ENCODE measurements around the gene DLL4.

Gene DLL4

GRCh38 chr15:40901053-40901443 is 28.1 kb upstream of the DLL4 start:
- Mint-ChIP-seq H3K27me3 (no peaks in the 10 kb centered on the region), H3K36me3 (peaks cover 6% of the 10 kb centered on the region), H3K9me3 (no peaks in the 10 kb centered on the region), H3K4me1 (peaks cover 39% of the 10 kb centered on the region), H3K4me3 (no peak overlapping the region), H3K27ac (no peak overlapping the region)

GRCh38 chr15:40902605-40903561 is 26.3 kb upstream of the DLL4 start:
- Mint-ChIP-seq H3K4me3 (no peak overlapping the region), H3K9me3 (no peaks in the 10 kb centered on the region), H3K27ac (no peak overlapping the region), H3K27me3 (no peaks in the 10 kb centered on the region), H3K36me3 (peaks cover 6% of the 10 kb centered on the region), H3K4me1 (peaks cover 33% of the 10 kb centered on the region)

- peaks cover 6% of the 10 kb centered on the region for H3K36me3 Mint-ChIP-seq
- H3K4me1 Mint-ChIP-seq, result peaks cover 36% of the 10 kb centered on the region
- no peaks in the 10 kb centered on the region for H3K9me3 Mint-ChIP-seq
- H3K27ac Mint-ChIP-seq, result no peak overlapping the region
- no peak overlapping the region for H3K4me3 Mint-ChIP-seq
- H3K27me3 Mint-ChIP-seq, result no peaks in the 10 kb centered on the region
Measured at GRCh38 chr15:40904552-40905201, 24.5 kb upstream of the DLL4 start.

GRCh38 chr15:40906091-40906990 is 22.8 kb upstream of the DLL4 start:
- Mint-ChIP-seq H3K4me3 (peak overlapping the region; percentile 82), H3K27ac (no peak overlapping the region), H3K9me3 (no peaks in the 10 kb centered on the region), H3K4me1 (peaks cover 30% of the 10 kb centered on the region), H3K27me3 (no peaks in the 10 kb centered on the region), H3K36me3 (peaks cover 6% of the 10 kb centered on the region)

- Mint-ChIP-seq H3K4me1 (peaks cover 30% of the 10 kb centered on the region), H3K27me3 (no peaks in the 10 kb centered on the region), H3K4me3 (peak overlapping the region; percentile 82), H3K27ac (peak overlapping the region; percentile 74), H3K36me3 (peaks cover 6% of the 10 kb centered on the region), H3K9me3 (no peaks in the 10 kb centered on the region)
Measured at GRCh38 chr15:40906991-40907802, 21.9 kb upstream of the DLL4 start.

- H3K9me3 Mint-ChIP-seq, result no peaks in the 10 kb centered on the region
- H3K4me1 Mint-ChIP-seq, result peaks cover 25% of the 10 kb centered on the region
- peak overlapping the region; percentile 30 for H3K4me3 Mint-ChIP-seq
- peaks cover 2% of the 10 kb centered on the region for H3K36me3 Mint-ChIP-seq
- no peak overlapping the region for H3K27ac Mint-ChIP-seq
- H3K27me3 Mint-ChIP-seq, result no peaks in the 10 kb centered on the region
Measured at GRCh38 chr15:40908095-40908494, 21.0 kb upstream of the DLL4 start.

GRCh38 chr15:40909662-40910630 is 19.2 kb upstream of the DLL4 start:
- peak overlapping the region; percentile 72 for H3K27ac Mint-ChIP-seq
- H3K9me3 Mint-ChIP-seq, result no peaks in the 10 kb centered on the region
- H3K27me3 Mint-ChIP-seq, result no peaks in the 10 kb centered on the region
- H3K4me1 Mint-ChIP-seq, result peaks cover 12% of the 10 kb centered on the region
- H3K4me3 Mint-ChIP-seq, result no peak overlapping the region
- no peaks in the 10 kb centered on the region for H3K36me3 Mint-ChIP-seq

GRCh38 chr15:40911141-40911540 is 18.0 kb upstream of the DLL4 start:
- no peaks in the 10 kb centered on the region for H3K36me3 Mint-ChIP-seq
- peaks cover 12% of the 10 kb centered on the region for H3K4me1 Mint-ChIP-seq
- H3K27me3 Mint-ChIP-seq, result no peaks in the 10 kb centered on the region
- H3K4me3 Mint-ChIP-seq, result no peak overlapping the region
- H3K27ac Mint-ChIP-seq, result peak overlapping the region; percentile 14
- no peaks in the 10 kb centered on the region for H3K9me3 Mint-ChIP-seq

- H3K4me3 Mint-ChIP-seq, result no peak overlapping the region
- H3K36me3 Mint-ChIP-seq, result no peaks in the 10 kb centered on the region
- peaks cover 12% of the 10 kb centered on the region for H3K4me1 Mint-ChIP-seq
- no peaks in the 10 kb centered on the region for H3K27me3 Mint-ChIP-seq
- H3K27ac Mint-ChIP-seq, result no peak overlapping the region
- H3K9me3 Mint-ChIP-seq, result no peaks in the 10 kb centered on the region
Measured at GRCh38 chr15:40911693-40912092, 17.4 kb upstream of the DLL4 start.

GRCh38 chr15:40912478-40912877 is 16.7 kb upstream of the DLL4 start:
- H3K4me3 Mint-ChIP-seq, result no peak overlapping the region
- H3K4me1 Mint-ChIP-seq, result peaks cover 8% of the 10 kb centered on the region
- H3K27me3 Mint-ChIP-seq, result no peaks in the 10 kb centered on the region
- H3K27ac Mint-ChIP-seq, result no peak overlapping the region
- no peaks in the 10 kb centered on the region for H3K36me3 Mint-ChIP-seq
- no peaks in the 10 kb centered on the region for H3K9me3 Mint-ChIP-seq

- H3K27ac Mint-ChIP-seq, result no peak overlapping the region
- no peaks in the 10 kb centered on the region for H3K4me1 Mint-ChIP-seq
- H3K9me3 Mint-ChIP-seq, result no peaks in the 10 kb centered on the region
- H3K36me3 Mint-ChIP-seq, result no peaks in the 10 kb centered on the region
- H3K4me3 Mint-ChIP-seq, result no peak overlapping the region
- no peaks in the 10 kb centered on the region for H3K27me3 Mint-ChIP-seq
Measured at GRCh38 chr15:40914013-40914412, 15.1 kb upstream of the DLL4 start.

GRCh38 chr15:40914486-40914885 is 14.7 kb upstream of the DLL4 start:
- no peaks in the 10 kb centered on the region for H3K9me3 Mint-ChIP-seq
- no peaks in the 10 kb centered on the region for H3K36me3 Mint-ChIP-seq
- H3K4me3 Mint-ChIP-seq, result no peak overlapping the region
- H3K27me3 Mint-ChIP-seq, result no peaks in the 10 kb centered on the region
- no peak overlapping the region for H3K27ac Mint-ChIP-seq
- H3K4me1 Mint-ChIP-seq, result no peaks in the 10 kb centered on the region

GRCh38 chr15:40915116-40915661 is 14.0 kb upstream of the DLL4 start:
- no peaks in the 10 kb centered on the region for H3K36me3 Mint-ChIP-seq
- no peaks in the 10 kb centered on the region for H3K9me3 Mint-ChIP-seq
- no peak overlapping the region for H3K27ac Mint-ChIP-seq
- no peaks in the 10 kb centered on the region for H3K27me3 Mint-ChIP-seq
- no peaks in the 10 kb centered on the region for H3K4me1 Mint-ChIP-seq
- no peak overlapping the region for H3K4me3 Mint-ChIP-seq

- H3K4me1 Mint-ChIP-seq, result no peaks in the 10 kb centered on the region
- no peaks in the 10 kb centered on the region for H3K9me3 Mint-ChIP-seq
- no peak overlapping the region for H3K4me3 Mint-ChIP-seq
- H3K27me3 Mint-ChIP-seq, result no peaks in the 10 kb centered on the region
- no peaks in the 10 kb centered on the region for H3K36me3 Mint-ChIP-seq
- H3K27ac Mint-ChIP-seq, result no peak overlapping the region
Measured at GRCh38 chr15:40915679-40916078, 13.5 kb upstream of the DLL4 start.

Data from activated naive CD4-positive, alpha-beta T cell treated with anti-CD3 and anti-CD28 coated beads, Interleukin-2, amount 50 U/mL, for 24 hours (primary cell).